Measurements from ENCODE around the gene SNAP25. TPM values are rescaled to one million over a fixed set of nuclear protein-coding genes. Genes with fewer than 3 reads are reported as not detected.

The SNAP25 gene
- total and polyA plus RNA-seq, 9 donors = 5.1 to 19.8 (median 11.3) TPM

- no peaks in the 10 kb centered on the region for H3K36me3 ChIP-seq
- TF ChIP-seq POLR2A (IDR thresholded peaks at IDR 0.05) (no peak), EP300 (IDR thresholded peaks at IDR 0.05) (no peak)
- H3K4me1 ChIP-seq (ENCODE audit: insufficient read depth) = no peaks in the 10 kb centered on the region
- 76 to 92% (median 84%) methylated on average over 1 of the region's 1 CpG for WGBS, 3 donors
- intact Hi-C loops (cut with DNase I) = loop anchor here in 1 of 4 donors (10.0 kb wide), 1 partner anchor 189 kb away; no protein-coding TSS in a partner anchor
- no peaks in the 10 kb centered on the region for H3K9me3 ChIP-seq
- no peaks in the 10 kb centered on the region for H3K27me3 ChIP-seq
- no peak overlapping the region for H3K4me3 ChIP-seq
- H3K27ac ChIP-seq = no peak overlapping the region
- no peak for DNase-seq
These were observed 6.9 kb downstream of the SNAP25 start for GRCh38 chr20:10225439-10226060.

GRCh38 chr20:10228330-10228729 is 9.7 kb downstream of the SNAP25 start:
- intact Hi-C loops (cut with DNase I) = loop anchor here in 1 of 4 donors (10.0 kb wide), 1 partner anchor 186 kb away; no protein-coding TSS in a partner anchor
- DNase-seq = no peak
- Histone ChIP-seq H3K27me3 (no peaks in the 10 kb centered on the region), H3K36me3 (no peaks in the 10 kb centered on the region), H3K4me1 (ENCODE audit: insufficient read depth) (no peaks in the 10 kb centered on the region), H3K27ac (no peak overlapping the region), H3K9me3 (no peaks in the 10 kb centered on the region), H3K4me3 (no peak overlapping the region)
- TF ChIP-seq CTCF (IDR thresholded peaks at IDR 0.05) (no peak), POLR2A (IDR thresholded peaks at IDR 0.05) (no peak), EP300 (IDR thresholded peaks at IDR 0.05) (no peak)
- WGBS, 3 donors = 82 to 86% (median 85%) methylated on average over 2 of the region's 2 CpGs

- H3K4me3 ChIP-seq = no peak overlapping the region
- no peaks in the 10 kb centered on the region for H3K9me3 ChIP-seq
- no peaks in the 10 kb centered on the region for H3K36me3 ChIP-seq
- intact Hi-C loops (cut with DNase I) = no loop called here
- H3K4me1 ChIP-seq (ENCODE audit: insufficient read depth) = no peaks in the 10 kb centered on the region
- H3K27ac ChIP-seq = no peak overlapping the region
- peak in 1 of 5 donors; percentile 44 for DNase-seq
- no peak for TF ChIP-seq POLR2A (IDR thresholded peaks at IDR 0.05)
- TF ChIP-seq EP300 (IDR thresholded peaks at IDR 0.05) = no peak
- no peak for TF ChIP-seq CTCF (IDR thresholded peaks at IDR 0.05)
- H3K27me3 ChIP-seq = no peaks in the 10 kb centered on the region
These were observed 12.7 kb downstream of the SNAP25 start for GRCh38 chr20:10231290-10231689.

GRCh38 chr20:10236540-10237533 is 18.2 kb downstream of the SNAP25 start:
- no peak for DNase-seq
- H3K27me3 ChIP-seq = no peaks in the 10 kb centered on the region
- no peaks in the 10 kb centered on the region for H3K4me1 ChIP-seq (ENCODE audit: insufficient read depth)
- no peak overlapping the region for H3K4me3 ChIP-seq
- H3K9me3 ChIP-seq = no peaks in the 10 kb centered on the region
- TF ChIP-seq CTCF (IDR thresholded peaks at IDR 0.05) = no peak
- no peak for TF ChIP-seq EP300 (IDR thresholded peaks at IDR 0.05)
- TF ChIP-seq POLR2A (IDR thresholded peaks at IDR 0.05) = no peak
- H3K27ac ChIP-seq = no peak overlapping the region
- intact Hi-C loops (cut with DNase I) = no loop called here
- 81 to 85% (median 84%) methylated on average over 10 of the region's 10 CpGs for WGBS, 3 donors
- H3K36me3 ChIP-seq = no peaks in the 10 kb centered on the region

All from ovary (tissue), 9 donors.